ENCODE results near the gene REXO1. TPM values are rescaled to one million over a fixed set of nuclear protein-coding genes. Genes with fewer than 3 reads are reported as not detected.

REXO1 gene
- polyA plus RNA-seq, 1 experiment: 5.4 TPM

DNA sequence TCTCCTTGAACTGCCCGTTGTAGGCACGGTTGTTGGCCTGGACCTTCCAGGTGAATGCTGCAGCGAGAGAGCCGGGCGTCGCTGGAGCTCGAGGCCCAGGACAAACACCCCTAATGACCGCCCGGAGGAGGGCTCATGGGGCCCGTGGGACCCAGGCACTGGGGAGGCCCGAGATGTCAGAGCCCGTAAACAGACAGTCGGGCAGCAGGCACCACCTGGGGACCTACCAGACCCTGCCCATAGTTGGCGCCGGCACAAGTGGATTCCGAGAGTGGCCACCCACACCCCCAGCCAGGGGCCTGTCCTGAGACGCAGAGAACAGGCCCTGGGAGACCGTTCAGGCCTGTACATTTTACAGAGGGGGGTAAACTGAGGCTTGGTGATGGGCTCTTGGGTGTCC, 38.6 kb downstream of the REXO1 start:
- Histone ChIP-seq H3K27ac (ENCODE audit: low read depth, low read length) (no peak overlapping the region), H3K27me3 (ENCODE audit: control insufficient read depth, insufficient read depth, low read length) (no peaks in the 10 kb centered on the region), H3K4me3 (ENCODE audit: low read depth, low read length) (no peak overlapping the region), H3K9me3 (ENCODE audit: control insufficient read depth, insufficient read depth, low read length) (no peaks in the 10 kb centered on the region; the same call in 1 of the 2 replicates)
- POLR2A ChIA-PET: no interaction called here
- DNase-seq (ENCODE audit: low read depth, low spot score): no peak
- CTCF ChIA-PET: no interaction called here
- TF ChIP-seq, protein P1, sequence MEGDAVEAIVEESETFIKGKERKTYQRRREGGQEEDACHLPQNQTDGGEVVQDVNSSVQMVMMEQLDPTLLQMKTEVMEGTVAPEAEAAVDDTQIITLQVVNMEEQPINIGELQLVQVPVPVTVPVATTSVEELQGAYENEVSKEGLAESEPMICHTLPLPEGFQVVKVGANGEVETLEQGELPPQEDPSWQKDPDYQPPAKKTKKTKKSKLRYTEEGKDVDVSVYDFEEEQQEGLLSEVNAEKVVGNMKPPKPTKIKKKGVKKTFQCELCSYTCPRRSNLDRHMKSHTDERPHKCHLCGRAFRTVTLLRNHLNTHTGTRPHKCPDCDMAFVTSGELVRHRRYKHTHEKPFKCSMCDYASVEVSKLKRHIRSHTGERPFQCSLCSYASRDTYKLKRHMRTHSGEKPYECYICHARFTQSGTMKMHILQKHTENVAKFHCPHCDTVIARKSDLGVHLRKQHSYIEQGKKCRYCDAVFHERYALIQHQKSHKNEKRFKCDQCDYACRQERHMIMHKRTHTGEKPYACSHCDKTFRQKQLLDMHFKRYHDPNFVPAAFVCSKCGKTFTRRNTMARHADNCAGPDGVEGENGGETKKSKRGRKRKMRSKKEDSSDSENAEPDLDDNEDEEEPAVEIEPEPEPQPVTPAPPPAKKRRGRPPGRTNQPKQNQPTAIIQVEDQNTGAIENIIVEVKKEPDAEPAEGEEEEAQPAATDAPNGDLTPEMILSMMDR (IDR thresholded peaks at IDR 0.05; ENCODE audit: low read depth, low read length): no peak

DNA sequence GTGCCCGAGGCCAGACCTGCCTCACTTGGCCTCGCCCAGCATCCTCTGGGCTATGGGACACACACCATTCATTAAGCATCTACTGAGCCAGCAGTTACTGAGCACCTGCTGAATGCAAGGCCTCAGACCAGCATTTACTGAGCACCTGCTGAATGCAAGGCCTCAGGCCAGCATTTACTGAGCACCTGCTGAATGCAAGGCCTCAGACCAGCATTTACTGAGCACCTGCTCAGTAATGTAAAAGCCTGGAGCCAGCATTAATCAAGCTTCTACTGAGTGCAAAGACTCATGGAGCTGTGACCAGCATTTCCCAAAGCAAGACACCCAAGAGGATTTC, 39.9 kb downstream of the REXO1 start:
- TF ChIP-seq, protein P1 (IDR thresholded peaks at IDR 0.05; ENCODE audit: low read depth, low read length): no peak
- no peak overlapping the region for H3K27ac ChIP-seq (ENCODE audit: low read depth, low read length)
- CTCF ChIA-PET: no interaction called here

DNA sequence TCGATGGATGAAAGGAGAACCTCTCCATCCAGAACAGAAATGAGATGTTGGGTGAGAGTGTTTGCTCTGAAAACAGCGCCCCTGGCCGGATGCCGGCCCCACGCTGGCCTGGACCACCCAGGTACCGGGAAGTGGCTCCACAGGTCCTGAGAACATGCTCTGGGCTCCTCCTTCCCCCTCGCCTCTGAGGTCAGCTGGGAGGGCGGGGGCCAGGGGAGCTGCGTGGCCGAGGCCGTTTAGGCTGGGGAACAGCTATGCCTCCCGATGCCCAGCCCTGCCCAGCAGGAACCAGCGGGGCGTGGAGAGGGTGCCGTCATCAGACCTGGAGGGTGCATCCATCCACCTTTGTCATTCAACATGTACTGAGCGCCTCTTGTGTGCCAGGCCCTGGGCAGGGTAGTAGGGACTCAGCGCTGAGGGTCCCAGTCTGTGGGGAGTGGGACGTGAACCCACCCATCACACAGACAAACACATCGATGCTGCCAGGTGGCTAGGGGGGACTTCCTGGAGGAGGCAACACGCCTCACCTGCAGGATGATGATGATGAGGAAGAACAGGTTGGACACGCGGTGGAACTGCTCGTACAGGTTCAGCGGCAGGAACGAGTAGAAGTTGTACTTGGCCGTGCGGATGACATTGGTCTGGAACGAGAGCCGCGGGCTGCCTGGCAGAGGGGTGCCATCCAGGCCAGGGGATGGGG, 40.4 kb downstream of the REXO1 start:
- Histone ChIP-seq H3K4me3 (ENCODE audit: low read depth, low read length) (no peak overlapping the region), H3K9me3 (ENCODE audit: control insufficient read depth, insufficient read depth, low read length) (no peaks in the 10 kb centered on the region; the same call in 1 of the 2 replicates), H3K27ac (ENCODE audit: low read depth, low read length) (no peak overlapping the region), H3K27me3 (ENCODE audit: control insufficient read depth, insufficient read depth, low read length) (no peaks in the 10 kb centered on the region)
- ChIA-PET CTCF (no interaction called here), POLR2A (no interaction called here)
- TF ChIP-seq, protein P1 (IDR thresholded peaks at IDR 0.05; ENCODE audit: low read depth, low read length): no peak
- no peak for DNase-seq (ENCODE audit: low read depth, low spot score)

More for the DNA sequence above, 39.9 kb downstream of the REXO1 start:
- Histone ChIP-seq H3K4me3 (ENCODE audit: low read depth, low read length) (no peak overlapping the region), H3K9me3 (ENCODE audit: control insufficient read depth, insufficient read depth, low read length) (no peaks in the 10 kb centered on the region; the same call in 1 of the 2 replicates), H3K27me3 (ENCODE audit: control insufficient read depth, insufficient read depth, low read length) (no peaks in the 10 kb centered on the region)
- POLR2A ChIA-PET: no interaction called here
- no peak for DNase-seq (ENCODE audit: low read depth, low spot score)

DNA sequence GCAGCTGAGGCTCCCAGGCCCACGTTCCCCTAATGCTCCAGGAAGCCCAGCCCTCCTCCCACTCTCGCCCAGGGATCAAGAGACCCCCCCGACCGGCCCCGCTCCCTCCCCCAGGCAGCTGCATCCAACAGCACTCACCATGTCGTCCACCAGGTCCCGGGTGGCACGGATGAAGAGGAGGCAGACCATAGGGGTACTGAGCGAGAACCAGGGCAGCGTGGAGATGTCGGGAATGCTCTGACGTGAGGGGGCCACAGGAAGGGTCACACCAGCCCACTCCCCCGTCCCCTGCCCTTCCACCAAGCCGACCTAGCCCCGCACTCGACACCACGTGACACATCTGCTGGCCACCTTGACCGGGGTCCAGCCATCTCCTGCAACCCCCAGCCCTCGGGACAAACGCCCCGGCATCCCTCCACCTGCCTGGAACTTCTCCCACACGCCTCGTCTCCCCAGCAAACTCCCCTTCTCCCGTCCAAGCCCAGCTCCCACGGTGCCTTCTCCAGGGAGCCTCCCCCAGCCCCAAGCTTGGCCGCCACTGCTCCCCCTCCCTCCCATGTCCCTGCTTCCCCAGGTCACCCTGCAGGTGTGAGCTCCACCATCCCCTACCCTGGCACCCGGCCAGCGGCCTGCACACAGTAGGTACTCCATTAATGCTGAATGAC, 41.1 kb downstream of the REXO1 start:
- ChIA-PET CTCF (interaction anchor here (0.5 kb wide), 1 partner anchor 19 kb away, joined by 3 read pairs; no protein-coding TSS in a partner anchor), POLR2A (no interaction called here)
- Histone ChIP-seq H3K9me3 (ENCODE audit: control insufficient read depth, insufficient read depth, low read length) (no peaks in the 10 kb centered on the region; the same call in 1 of the 2 replicates), H3K4me3 (ENCODE audit: low read depth, low read length) (no peak overlapping the region), H3K27me3 (ENCODE audit: control insufficient read depth, insufficient read depth, low read length) (no peaks in the 10 kb centered on the region), H3K27ac (ENCODE audit: low read depth, low read length) (no peak overlapping the region)
- no peak for DNase-seq (ENCODE audit: low read depth, low spot score)
- TF ChIP-seq, protein P1 (IDR thresholded peaks at IDR 0.05; ENCODE audit: low read depth, low read length): no peak
